ENCODE data around the gene FAM240A.
A peak's percentile ranks its signal among the peaks of the same experiment; 100 is the strongest.

The FAM240A gene

GRCh38 chr3:46670000-46670890, 57.9 kb downstream of the FAM240A start:
- Mint-ChIP-seq H3K9me3 (no peaks in the 10 kb centered on the region), H3K27me3 (no peaks in the 10 kb centered on the region), H3K27ac (ENCODE audit: low read depth) (peak overlapping the region; percentile 38), H3K4me3 (no peak overlapping the region), H3K36me3 (ENCODE audit: insufficient read depth) (no peaks in the 10 kb centered on the region), H3K4me1 (no peaks in the 10 kb centered on the region)
- DNase-seq (ENCODE audit: low spot score in 2 of 2), result no peak
- no peak for ATAC-seq (replicated peaks; ENCODE audit: extremely low read depth, poor library complexity, severe bottlenecking)

- no peak for DNase-seq (ENCODE audit: low spot score in 2 of 2)
- Mint-ChIP-seq H3K4me1 (no peaks in the 10 kb centered on the region), H3K27me3 (no peaks in the 10 kb centered on the region), H3K4me3 (no peak overlapping the region), H3K27ac (ENCODE audit: low read depth) (peak overlapping the region; percentile 38), H3K36me3 (ENCODE audit: insufficient read depth) (no peaks in the 10 kb centered on the region), H3K9me3 (no peaks in the 10 kb centered on the region)
- ATAC-seq (replicated peaks; ENCODE audit: extremely low read depth, poor library complexity, severe bottlenecking), result no peak
Measured at GRCh38 chr3:46670891-46671427, 58.6 kb downstream of the FAM240A start.

GRCh38 chr3:46671541-46672348, 59.4 kb downstream of the FAM240A start:
- Mint-ChIP-seq H3K27ac (ENCODE audit: low read depth) (no peak overlapping the region), H3K9me3 (no peaks in the 10 kb centered on the region), H3K4me1 (no peaks in the 10 kb centered on the region), H3K36me3 (ENCODE audit: insufficient read depth) (no peaks in the 10 kb centered on the region), H3K27me3 (no peaks in the 10 kb centered on the region), H3K4me3 (no peak overlapping the region)
- ATAC-seq (replicated peaks; ENCODE audit: extremely low read depth, poor library complexity, severe bottlenecking) (no peak), DNase-seq (ENCODE audit: low spot score in 2 of 2) (no peak)

GRCh38 chr3:46672349-46672695, 60.0 kb downstream of the FAM240A start:
- no peak overlapping the region for H3K4me3 Mint-ChIP-seq
- H3K27ac Mint-ChIP-seq (ENCODE audit: low read depth), result no peak overlapping the region
- no peaks in the 10 kb centered on the region for H3K27me3 Mint-ChIP-seq
- no peaks in the 10 kb centered on the region for H3K36me3 Mint-ChIP-seq (ENCODE audit: insufficient read depth)
- DNase-seq (ENCODE audit: low spot score in 2 of 2) (no peak), ATAC-seq (replicated peaks; ENCODE audit: extremely low read depth, poor library complexity, severe bottlenecking) (no peak)
- H3K9me3 Mint-ChIP-seq, result no peaks in the 10 kb centered on the region
- no peaks in the 10 kb centered on the region for H3K4me1 Mint-ChIP-seq

GRCh38 chr3:46673151-46674030, 61.1 kb downstream of the FAM240A start:
- Mint-ChIP-seq H3K27me3 (no peaks in the 10 kb centered on the region), H3K4me1 (no peaks in the 10 kb centered on the region), H3K36me3 (ENCODE audit: insufficient read depth) (no peaks in the 10 kb centered on the region), H3K27ac (ENCODE audit: low read depth) (peak overlapping the region; percentile 57), H3K4me3 (no peak overlapping the region), H3K9me3 (no peaks in the 10 kb centered on the region)
- DNase-seq (ENCODE audit: low spot score in 2 of 2) (no peak), ATAC-seq (replicated peaks; ENCODE audit: extremely low read depth, poor library complexity, severe bottlenecking) (no peak)

- Mint-ChIP-seq H3K4me1 (no peaks in the 10 kb centered on the region), H3K27me3 (no peaks in the 10 kb centered on the region), H3K36me3 (ENCODE audit: insufficient read depth) (no peaks in the 10 kb centered on the region), H3K4me3 (no peak overlapping the region), H3K27ac (ENCODE audit: low read depth) (no peak overlapping the region), H3K9me3 (no peaks in the 10 kb centered on the region)
- DNase-seq (ENCODE audit: low spot score in 2 of 2) (no peak), ATAC-seq (replicated peaks; ENCODE audit: extremely low read depth, poor library complexity, severe bottlenecking) (no peak)
Measured at GRCh38 chr3:46674031-46674845, 61.9 kb downstream of the FAM240A start.

GRCh38 chr3:46675426-46675825, 63.1 kb downstream of the FAM240A start:
- no peak overlapping the region for H3K27ac Mint-ChIP-seq (ENCODE audit: low read depth)
- DNase-seq (ENCODE audit: low spot score in 2 of 2) (no peak), ATAC-seq (replicated peaks; ENCODE audit: extremely low read depth, poor library complexity, severe bottlenecking) (no peak)
- H3K27me3 Mint-ChIP-seq, result peaks cover 4% of the 10 kb centered on the region
- H3K36me3 Mint-ChIP-seq (ENCODE audit: insufficient read depth), result no peaks in the 10 kb centered on the region
- H3K9me3 Mint-ChIP-seq, result no peaks in the 10 kb centered on the region
- H3K4me3 Mint-ChIP-seq, result no peak overlapping the region
- H3K4me1 Mint-ChIP-seq, result no peaks in the 10 kb centered on the region
